ENCODE results near the gene IGLL5.

DNA sequence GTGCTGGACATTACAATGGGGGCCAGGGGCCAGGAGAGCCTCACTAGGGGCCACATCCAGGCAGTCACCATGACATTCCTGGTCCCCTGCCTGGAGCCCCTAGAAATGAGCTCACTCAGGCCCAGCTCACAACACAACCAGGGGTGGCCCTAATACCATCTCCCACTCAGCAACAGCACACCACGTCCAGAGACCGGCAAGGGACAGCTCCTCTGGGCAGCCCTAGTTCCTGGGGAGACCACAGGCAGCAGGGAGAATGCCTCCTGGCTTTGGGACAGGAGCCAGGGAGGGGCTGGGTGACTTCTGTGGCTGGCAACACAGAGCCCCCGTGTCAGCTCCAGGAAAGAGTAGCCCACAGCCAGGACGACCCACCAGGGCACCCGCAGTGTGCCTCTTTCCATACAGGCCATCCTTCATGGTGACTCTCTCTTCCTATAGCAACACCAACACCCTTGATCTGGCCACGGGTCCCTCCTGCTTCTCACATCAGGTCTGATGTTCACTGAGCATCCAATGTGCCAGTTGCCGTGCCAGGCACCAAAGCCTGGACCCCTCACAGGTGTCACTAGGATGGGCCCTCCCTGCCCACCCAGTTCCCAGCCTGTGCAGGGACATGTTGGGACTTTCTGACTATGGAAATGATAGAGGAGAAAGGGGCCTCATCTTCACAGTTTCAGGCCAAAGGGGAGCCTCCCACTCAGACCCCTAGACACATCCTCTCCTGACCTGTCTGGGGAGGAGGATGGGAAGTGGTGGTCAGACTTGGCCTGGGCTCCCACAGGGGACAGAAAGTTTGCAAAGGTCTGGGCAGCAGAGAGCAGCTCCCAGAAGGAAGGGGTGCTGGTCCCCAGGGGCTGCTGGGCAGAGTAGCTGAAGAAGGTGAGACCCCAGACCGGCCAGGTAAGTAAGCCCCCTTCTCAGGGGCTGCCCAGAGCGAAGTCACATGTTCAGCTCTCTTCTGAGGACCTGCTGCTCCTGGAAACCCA is 43.2 kb downstream of the IGLL5 start:
- TF ChIP-seq POLR2A (IDR thresholded peaks at IDR 0.05) (no peak), EP300 (IDR thresholded peaks at IDR 0.05) (no peak)
- TF ChIP-seq, protein P1, sequence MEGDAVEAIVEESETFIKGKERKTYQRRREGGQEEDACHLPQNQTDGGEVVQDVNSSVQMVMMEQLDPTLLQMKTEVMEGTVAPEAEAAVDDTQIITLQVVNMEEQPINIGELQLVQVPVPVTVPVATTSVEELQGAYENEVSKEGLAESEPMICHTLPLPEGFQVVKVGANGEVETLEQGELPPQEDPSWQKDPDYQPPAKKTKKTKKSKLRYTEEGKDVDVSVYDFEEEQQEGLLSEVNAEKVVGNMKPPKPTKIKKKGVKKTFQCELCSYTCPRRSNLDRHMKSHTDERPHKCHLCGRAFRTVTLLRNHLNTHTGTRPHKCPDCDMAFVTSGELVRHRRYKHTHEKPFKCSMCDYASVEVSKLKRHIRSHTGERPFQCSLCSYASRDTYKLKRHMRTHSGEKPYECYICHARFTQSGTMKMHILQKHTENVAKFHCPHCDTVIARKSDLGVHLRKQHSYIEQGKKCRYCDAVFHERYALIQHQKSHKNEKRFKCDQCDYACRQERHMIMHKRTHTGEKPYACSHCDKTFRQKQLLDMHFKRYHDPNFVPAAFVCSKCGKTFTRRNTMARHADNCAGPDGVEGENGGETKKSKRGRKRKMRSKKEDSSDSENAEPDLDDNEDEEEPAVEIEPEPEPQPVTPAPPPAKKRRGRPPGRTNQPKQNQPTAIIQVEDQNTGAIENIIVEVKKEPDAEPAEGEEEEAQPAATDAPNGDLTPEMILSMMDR (IDR thresholded peaks at IDR 0.05), result no peak
